Measurements from ENCODE around the gene RASSF9. TPM values are rescaled to one million over a fixed set of nuclear protein-coding genes. Genes with fewer than 3 reads are reported as not detected.

Gene RASSF9
- total and polyA plus RNA-seq, 9 of the 15 experiments (the other 6 are each of a cell fraction or from before 2014, with no cell fraction given): not detected

GRCh38 chr12:85825746-85826145, 10.5 kb downstream of the RASSF9 start:
- Histone ChIP-seq H3K4me2 (ENCODE audit: insufficient read depth, low read length) (no peak overlapping the region), H3K9ac (ENCODE audit: insufficient read depth in 1 of 2, low read depth in 2 of 2, low read length in 2 of 2) (no peak overlapping the region), H3K36me3 (ENCODE audit: control insufficient read depth, insufficient read depth, low read length) (no peaks in the 10 kb centered on the region), H3K79me2 (ENCODE audit: control insufficient read depth, insufficient read depth, low read length) (no peaks in the 10 kb centered on the region), H3K9me3 (replicated peaks; ENCODE audit: control insufficient read depth, insufficient read depth, low read depth, low read length) (no peaks in the 10 kb centered on the region), H3K4me1 (replicated peaks in 1 of 2; ENCODE audit: control insufficient read depth in 2 of 2, insufficient read depth in 2 of 2, low read length in 2 of 2) (no peaks in the 10 kb centered on the region), H3K9me1 (ENCODE audit: control insufficient read depth, insufficient read depth, low read length) (no peaks in the 10 kb centered on the region), H4K20me1 (replicated peaks; ENCODE audit: control insufficient read depth, insufficient read depth, low read length) (no peaks in the 10 kb centered on the region), H3K4me3 (no peak overlapping the region), H3K27me3 (ENCODE audit: control insufficient read depth in 2 of 2, insufficient read depth in 2 of 2, low read length in 2 of 2) (no peaks in the 10 kb centered on the region), H2AFZ (ENCODE audit: low read depth, low read length) (no peak overlapping the region), H3K27ac (ENCODE audit: extremely low read depth, low read depth, low read length) (no peak overlapping the region)
- DNase-seq (ENCODE audit: extremely low read depth in 1 of 4, low spot score in 3 of 4) (no peak), ATAC-seq (no peak), FAIRE-seq (no peak)
- ChIA-PET POLR2A (no interaction called here), CTCF (ENCODE audit: low intra/inter-chr PET ratio) (no interaction called here)
- intact Hi-C loops (cut with micrococcal nuclease) (no loop called here), in situ Hi-C loops (cut with MboI) (no loop called here)
- no TSS peak for BruUV-seq (replicated peaks)
- TF ChIP-seq ZNF121 (CRISPR knock-in tag; conservative IDR thresholded peaks at IDR 0.05): no peak
- no peak for TF ChIP-seq GTF2E2 (tag; IDR thresholded peaks at IDR 0.05)
- TF ChIP-seq, protein P1, sequence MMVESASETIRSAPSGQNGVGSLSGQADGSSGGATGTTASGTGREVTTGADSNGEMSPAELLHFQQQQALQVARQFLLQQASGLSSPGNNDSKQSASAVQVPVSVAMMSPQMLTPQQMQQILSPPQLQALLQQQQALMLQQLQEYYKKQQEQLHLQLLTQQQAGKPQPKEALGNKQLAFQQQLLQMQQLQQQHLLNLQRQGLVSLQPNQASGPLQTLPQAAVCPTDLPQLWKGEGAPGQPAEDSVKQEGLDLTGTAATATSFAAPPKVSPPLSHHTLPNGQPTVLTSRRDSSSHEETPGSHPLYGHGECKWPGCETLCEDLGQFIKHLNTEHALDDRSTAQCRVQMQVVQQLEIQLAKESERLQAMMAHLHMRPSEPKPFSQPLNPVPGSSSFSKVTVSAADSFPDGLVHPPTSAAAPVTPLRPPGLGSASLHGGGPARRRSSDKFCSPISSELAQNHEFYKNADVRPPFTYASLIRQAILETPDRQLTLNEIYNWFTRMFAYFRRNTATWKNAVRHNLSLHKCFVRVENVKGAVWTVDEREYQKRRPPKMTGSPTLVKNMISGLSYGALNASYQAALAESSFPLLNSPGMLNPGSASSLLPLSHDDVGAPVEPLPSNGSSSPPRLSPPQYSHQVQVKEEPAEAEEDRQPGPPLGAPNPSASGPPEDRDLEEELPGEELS (CRISPR knock-in tag; IDR thresholded peaks at IDR 0.05; ENCODE audit: borderline replicate concordance): no peak
- TF ChIP-seq, protein P2, sequence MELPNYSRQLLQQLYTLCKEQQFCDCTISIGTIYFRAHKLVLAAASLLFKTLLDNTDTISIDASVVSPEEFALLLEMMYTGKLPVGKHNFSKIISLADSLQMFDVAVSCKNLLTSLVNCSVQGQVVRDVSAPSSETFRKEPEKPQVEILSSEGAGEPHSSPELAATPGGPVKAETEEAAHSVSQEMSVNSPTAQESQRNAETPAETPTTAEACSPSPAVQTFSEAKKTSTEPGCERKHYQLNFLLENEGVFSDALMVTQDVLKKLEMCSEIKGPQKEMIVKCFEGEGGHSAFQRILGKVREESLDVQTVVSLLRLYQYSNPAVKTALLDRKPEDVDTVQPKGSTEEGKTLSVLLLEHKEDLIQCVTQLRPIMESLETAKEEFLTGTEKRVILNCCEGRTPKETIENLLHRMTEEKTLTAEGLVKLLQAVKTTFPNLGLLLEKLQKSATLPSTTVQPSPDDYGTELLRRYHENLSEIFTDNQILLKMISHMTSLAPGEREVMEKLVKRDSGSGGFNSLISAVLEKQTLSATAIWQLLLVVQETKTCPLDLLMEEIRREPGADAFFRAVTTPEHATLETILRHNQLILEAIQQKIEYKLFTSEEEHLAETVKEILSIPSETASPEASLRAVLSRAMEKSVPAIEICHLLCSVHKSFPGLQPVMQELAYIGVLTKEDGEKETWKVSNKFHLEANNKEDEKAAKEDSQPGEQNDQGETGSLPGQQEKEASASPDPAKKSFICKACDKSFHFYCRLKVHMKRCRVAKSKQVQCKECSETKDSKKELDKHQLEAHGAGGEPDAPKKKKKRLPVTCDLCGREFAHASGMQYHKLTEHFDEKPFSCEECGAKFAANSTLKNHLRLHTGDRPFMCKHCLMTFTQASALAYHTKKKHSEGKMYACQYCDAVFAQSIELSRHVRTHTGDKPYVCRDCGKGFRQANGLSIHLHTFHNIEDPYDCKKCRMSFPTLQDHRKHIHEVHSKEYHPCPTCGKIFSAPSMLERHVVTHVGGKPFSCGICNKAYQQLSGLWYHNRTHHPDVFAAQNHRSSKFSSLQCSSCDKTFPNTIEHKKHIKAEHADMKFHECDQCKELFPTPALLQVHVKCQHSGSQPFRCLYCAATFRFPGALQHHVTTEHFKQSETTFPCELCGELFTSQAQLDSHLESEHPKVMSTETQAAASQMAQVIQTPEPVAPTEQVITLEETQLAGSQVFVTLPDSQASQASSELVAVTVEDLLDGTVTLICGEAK (IDR thresholded peaks at IDR 0.05): no peak
- TF ChIP-seq, protein P2 (CRISPR knock-in tag; IDR thresholded peaks at IDR 0.05): no peak
- TF ChIP-seq TSHZ1 (CRISPR knock-in tag; IDR thresholded peaks at IDR 0.05): no peak
- no peak for TF ChIP-seq NCOA2 (IDR thresholded peaks at IDR 0.05; ENCODE audit: partially characterized antibody in 2 of 2)
- TF ChIP-seq KAT8 (IDR thresholded peaks at IDR 0.05; ENCODE audit: low read depth): no peak
- no peak for TF ChIP-seq HMG20A (CRISPR knock-in tag; conservative IDR thresholded peaks at IDR 0.05)

Data from K562 (cell line).